Measurements from ENCODE around the gene TUSC1. TPM values are rescaled to one million over a fixed set of nuclear protein-coding genes. Genes with fewer than 3 reads are reported as not detected.
A peak's percentile ranks its signal among the peaks of the same experiment; 100 is the strongest.

The TUSC1 gene
- total RNA-seq, 1 experiment from 2014 or later = 10.3 TPM

DNA sequence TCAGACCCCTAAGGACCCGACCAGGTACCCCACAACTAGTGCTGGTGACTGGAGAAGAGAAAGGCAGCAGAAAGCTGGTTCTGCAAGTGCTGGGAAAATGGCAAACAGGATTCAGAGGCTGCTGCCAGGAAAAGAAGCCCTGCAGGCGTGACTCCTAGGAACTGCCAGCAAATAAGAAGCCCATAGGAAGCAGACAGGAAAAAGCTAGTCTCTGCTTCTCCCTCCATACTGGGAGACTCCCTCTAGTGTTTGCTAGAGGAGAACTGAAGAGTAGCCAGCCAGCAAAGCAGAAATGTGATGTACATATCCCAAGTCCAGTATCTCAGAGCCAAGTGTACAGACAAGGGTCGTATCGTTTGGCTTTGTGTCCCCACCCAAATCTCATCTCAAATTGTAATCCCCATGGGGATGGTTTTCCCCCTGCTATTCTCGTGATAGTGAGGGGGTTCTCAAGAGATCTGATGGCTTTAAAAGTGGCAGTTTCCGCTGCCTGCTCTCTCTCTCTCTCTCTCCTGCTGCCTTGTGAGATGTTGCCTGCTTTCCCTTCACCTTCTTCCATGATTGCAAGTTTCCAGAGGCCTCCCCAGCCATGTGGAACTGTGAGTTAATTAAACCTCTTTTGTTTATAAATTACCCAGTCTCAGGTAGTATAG, 38.1 kb upstream of the TUSC1 start:
- intact Hi-C loops (cut with micrococcal nuclease) = loop anchor here (5.0 to 10.0 kb wide), 2 partner anchors 39 to 82 kb away; partner anchors contain the start of gene TUSC1
- Mint-ChIP-seq H3K27me3 (ENCODE audit: insufficient read depth, unreplicated experiment) (peaks cover 40% of the 10 kb centered on the region), H3K27ac (ENCODE audit: low read depth, unreplicated experiment) (no peak overlapping the region), H3K4me3 (ENCODE audit: unreplicated experiment) (no peak overlapping the region), H3K36me3 (ENCODE audit: insufficient read depth, unreplicated experiment) (no peaks in the 10 kb centered on the region), H3K9me3 (ENCODE audit: unreplicated experiment) (no peaks in the 10 kb centered on the region), H3K4me1 (ENCODE audit: insufficient read depth, unreplicated experiment) (no peaks in the 10 kb centered on the region)
- DNase-seq (ENCODE audit: unreplicated experiment) = peak; percentile 80
- ChIA-PET POLR2A (interaction anchor here (0.6 to 1.0 kb wide), 2 partner anchors 39 to 380 kb away, joined by 4 to 5 read pairs; no protein-coding TSS in a partner anchor), CTCF (interaction anchor here (0.6 to 2.6 kb wide), 19 partner anchors 9 to 955 kb away, joined by 3 to 13 read pairs (median 4); no protein-coding TSS in a partner anchor)
- no TSS peak for BruUV-seq (replicated peaks)
- TF ChIP-seq, protein P1, sequence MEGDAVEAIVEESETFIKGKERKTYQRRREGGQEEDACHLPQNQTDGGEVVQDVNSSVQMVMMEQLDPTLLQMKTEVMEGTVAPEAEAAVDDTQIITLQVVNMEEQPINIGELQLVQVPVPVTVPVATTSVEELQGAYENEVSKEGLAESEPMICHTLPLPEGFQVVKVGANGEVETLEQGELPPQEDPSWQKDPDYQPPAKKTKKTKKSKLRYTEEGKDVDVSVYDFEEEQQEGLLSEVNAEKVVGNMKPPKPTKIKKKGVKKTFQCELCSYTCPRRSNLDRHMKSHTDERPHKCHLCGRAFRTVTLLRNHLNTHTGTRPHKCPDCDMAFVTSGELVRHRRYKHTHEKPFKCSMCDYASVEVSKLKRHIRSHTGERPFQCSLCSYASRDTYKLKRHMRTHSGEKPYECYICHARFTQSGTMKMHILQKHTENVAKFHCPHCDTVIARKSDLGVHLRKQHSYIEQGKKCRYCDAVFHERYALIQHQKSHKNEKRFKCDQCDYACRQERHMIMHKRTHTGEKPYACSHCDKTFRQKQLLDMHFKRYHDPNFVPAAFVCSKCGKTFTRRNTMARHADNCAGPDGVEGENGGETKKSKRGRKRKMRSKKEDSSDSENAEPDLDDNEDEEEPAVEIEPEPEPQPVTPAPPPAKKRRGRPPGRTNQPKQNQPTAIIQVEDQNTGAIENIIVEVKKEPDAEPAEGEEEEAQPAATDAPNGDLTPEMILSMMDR (IDR thresholded peaks at IDR 0.05; ENCODE audit: unreplicated experiment) = peak; percentile 29

GRCh38 chr9:25709941-25710340, 31.7 kb upstream of the TUSC1 start:
- no peaks in the 10 kb centered on the region for H3K36me3 Mint-ChIP-seq (ENCODE audit: insufficient read depth, unreplicated experiment)
- TF ChIP-seq, protein P1 (IDR thresholded peaks at IDR 0.05; ENCODE audit: unreplicated experiment) = no peak
- no peak overlapping the region for H3K27ac Mint-ChIP-seq (ENCODE audit: low read depth, unreplicated experiment)
- DNase-seq (ENCODE audit: unreplicated experiment) = no peak
- POLR2A ChIA-PET = no interaction called here
- no peaks in the 10 kb centered on the region for H3K9me3 Mint-ChIP-seq (ENCODE audit: unreplicated experiment)
- peaks cover 80% of the 10 kb centered on the region for H3K27me3 Mint-ChIP-seq (ENCODE audit: insufficient read depth, unreplicated experiment)
- BruUV-seq (replicated peaks) = no TSS peak
- no peaks in the 10 kb centered on the region for H3K4me1 Mint-ChIP-seq (ENCODE audit: insufficient read depth, unreplicated experiment)
- H3K4me3 Mint-ChIP-seq (ENCODE audit: unreplicated experiment) = no peak overlapping the region
- intact Hi-C loops (cut with micrococcal nuclease) = loop anchor here (10.0 kb wide), 1 partner anchor 75 kb away; no protein-coding TSS in a partner anchor
- CTCF ChIA-PET = no interaction called here

DNA sequence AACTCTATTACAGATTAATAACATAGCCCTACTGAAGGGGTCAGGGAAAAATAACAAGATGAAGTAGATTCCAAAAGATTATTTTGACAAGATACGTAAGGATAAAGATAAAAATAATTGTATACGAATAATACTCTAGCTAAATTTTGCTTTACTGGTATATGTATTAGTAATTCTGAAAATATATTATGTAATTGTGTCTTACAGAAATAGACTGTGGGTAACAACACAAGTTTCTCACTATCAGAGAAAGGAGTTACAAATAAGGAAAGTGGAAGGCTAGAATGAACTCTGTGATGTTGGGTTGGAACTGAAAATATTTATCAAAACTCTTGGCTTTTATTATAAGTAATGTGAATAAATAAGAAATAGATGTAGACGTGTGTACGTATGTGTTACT, 26.6 kb upstream of the TUSC1 start:
- no peaks in the 10 kb centered on the region for H3K4me1 Mint-ChIP-seq (ENCODE audit: insufficient read depth, unreplicated experiment)
- no peak overlapping the region for H3K27ac Mint-ChIP-seq (ENCODE audit: low read depth, unreplicated experiment)
- no peak overlapping the region for H3K4me3 Mint-ChIP-seq (ENCODE audit: unreplicated experiment)
- no peaks in the 10 kb centered on the region for H3K36me3 Mint-ChIP-seq (ENCODE audit: insufficient read depth, unreplicated experiment)
- peaks cover 42% of the 10 kb centered on the region for H3K27me3 Mint-ChIP-seq (ENCODE audit: insufficient read depth, unreplicated experiment)
- TF ChIP-seq, protein P1 (IDR thresholded peaks at IDR 0.05; ENCODE audit: unreplicated experiment) = no peak
- POLR2A ChIA-PET = interaction anchor here (0.5 kb wide), 1 partner anchor 307 kb away, joined by 4 read pairs; no protein-coding TSS in a partner anchor
- intact Hi-C loops (cut with micrococcal nuclease) = no loop called here
- no TSS peak for BruUV-seq (replicated peaks)
- CTCF ChIA-PET = no interaction called here
- no peak for DNase-seq (ENCODE audit: unreplicated experiment)
- H3K9me3 Mint-ChIP-seq (ENCODE audit: unreplicated experiment) = no peaks in the 10 kb centered on the region

DNA sequence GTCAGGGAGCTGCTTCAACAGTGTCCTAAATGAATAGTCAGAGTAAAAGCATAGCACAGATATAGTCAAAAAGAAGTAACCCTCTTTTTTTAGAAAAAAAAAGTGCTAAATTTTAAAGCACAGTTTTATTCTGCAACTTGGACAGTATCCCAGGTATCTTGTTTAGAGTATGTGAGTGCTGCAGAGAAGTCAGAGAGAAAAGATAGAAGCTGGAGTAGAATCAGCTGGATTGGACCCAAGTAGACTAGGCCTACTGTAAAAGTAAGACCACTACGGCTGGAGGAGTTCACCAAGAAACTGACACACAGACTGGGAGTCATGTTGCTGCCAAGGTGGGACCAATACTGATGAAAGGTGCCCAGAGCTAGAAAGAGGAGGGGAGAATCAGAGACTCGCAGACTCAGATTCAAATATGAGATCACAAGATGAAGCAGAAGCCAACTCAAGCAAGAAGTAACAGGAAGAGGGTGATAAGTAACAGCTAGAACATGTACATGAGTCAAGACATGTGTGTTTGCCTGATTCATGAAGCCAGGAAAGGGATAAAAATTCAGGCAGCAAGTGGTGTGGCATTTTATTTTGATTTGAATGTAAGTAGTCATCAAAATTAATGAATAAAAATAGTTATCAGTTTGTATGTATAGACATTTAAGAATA, 25.6 kb upstream of the TUSC1 start:
- no peak overlapping the region for H3K4me3 Mint-ChIP-seq (ENCODE audit: unreplicated experiment)
- H3K4me1 Mint-ChIP-seq (ENCODE audit: insufficient read depth, unreplicated experiment) = no peaks in the 10 kb centered on the region
- H3K9me3 Mint-ChIP-seq (ENCODE audit: unreplicated experiment) = no peaks in the 10 kb centered on the region
- no peaks in the 10 kb centered on the region for H3K36me3 Mint-ChIP-seq (ENCODE audit: insufficient read depth, unreplicated experiment)
- peaks cover 33% of the 10 kb centered on the region for H3K27me3 Mint-ChIP-seq (ENCODE audit: insufficient read depth, unreplicated experiment)
- BruUV-seq (replicated peaks) = no TSS peak
- TF ChIP-seq, protein P1 (IDR thresholded peaks at IDR 0.05; ENCODE audit: unreplicated experiment) = no peak
- POLR2A ChIA-PET = interaction anchor here (0.7 kb wide), 1 partner anchor 246 kb away, joined by 4 read pairs; no protein-coding TSS in a partner anchor
- CTCF ChIA-PET = interaction anchor here (2.8 kb wide), 1 partner anchor 12 kb away, joined by 13 read pairs; no protein-coding TSS in a partner anchor
- no peak overlapping the region for H3K27ac Mint-ChIP-seq (ENCODE audit: low read depth, unreplicated experiment)
- intact Hi-C loops (cut with micrococcal nuclease) = no loop called here
- no peak for DNase-seq (ENCODE audit: unreplicated experiment)
